ENCODE data around the gene PCDHA10. TPM values are rescaled to one million over a fixed set of nuclear protein-coding genes. Genes with fewer than 3 reads are reported as not detected.

The PCDHA10 gene
- total and polyA plus RNA-seq, 2 experiments from 2014 or later: 0.11 to 0.26 TPM

- H3K4me1 ChIP-seq (ENCODE audit: insufficient read depth): no peaks in the 10 kb centered on the region
- in situ Hi-C loops (cut with MboI): no loop called here
- H2AFZ ChIP-seq: no peak overlapping the region
- H3K4me2 ChIP-seq (ENCODE audit: unreplicated experiment): no peak overlapping the region
- no peak overlapping the region for H3K9ac ChIP-seq
- H3K27me3 ChIP-seq (replicated peaks; ENCODE audit: insufficient read depth): no peaks in the 10 kb centered on the region
- H4K20me1 ChIP-seq (ENCODE audit: insufficient read depth): no peaks in the 10 kb centered on the region
- H3K4me3 ChIP-seq: no peak overlapping the region
- H3F3A ChIP-seq (ENCODE audit: insufficient read depth): no peaks in the 10 kb centered on the region
- TF ChIP-seq EZH2phosphoT487 (IDR thresholded peaks at IDR 0.05; ENCODE audit: insufficient read depth, low read depth): no peak
- TF ChIP-seq EZH2 (IDR thresholded peaks at IDR 0.05; ENCODE audit: insufficient read depth, poor library complexity, severe bottlenecking): no peak
- no peaks in the 10 kb centered on the region for H3K36me3 ChIP-seq (ENCODE audit: low read depth)
- no peak overlapping the region for H3K27ac ChIP-seq
- 46 to 52% methylated on average over 34 to 37 of the region's 37 CpGs for WGBS, 2 experiments (ENCODE audit: low coverage in 1 of 2, low lambda C conversion rate in 2 of 2, missing lambda C conversion rate in 2 of 2)
- no peaks in the 10 kb centered on the region for H3K9me2 ChIP-seq (ENCODE audit: insufficient read depth)
- H3K79me2 ChIP-seq (ENCODE audit: insufficient read depth): no peaks in the 10 kb centered on the region
- no peak for DNase-seq
- no peaks in the 10 kb centered on the region for H3K9me3 ChIP-seq (ENCODE audit: low read depth)
These were observed 21.5 kb downstream of the PCDHA10 start for GRCh38 chr5:140877262-140877581.

- Histone ChIP-seq H3K27me3 (replicated peaks; ENCODE audit: insufficient read depth) (no peaks in the 10 kb centered on the region), H3K4me1 (ENCODE audit: insufficient read depth) (no peaks in the 10 kb centered on the region), H2AFZ (0 out of 2 replicates have a peak within 1 kb of the TSS, but pooled peaks have one; percentile 38), H3K27ac (no peak within 1 kb of the TSS), H3K79me2 (ENCODE audit: insufficient read depth) (no peaks in the 10 kb centered on the region), H3K9me3 (ENCODE audit: low read depth) (no peaks in the 10 kb centered on the region), H3K4me2 (ENCODE audit: unreplicated experiment) (no peak within 1 kb of the TSS), H4K20me1 (ENCODE audit: insufficient read depth) (no peaks in the 10 kb centered on the region), H3K9ac (no peak within 1 kb of the TSS), H3K4me3 (no peak within 1 kb of the TSS), H3K9me2 (ENCODE audit: insufficient read depth) (no peaks in the 10 kb centered on the region), H3K36me3 (ENCODE audit: low read depth) (no peaks in the 10 kb centered on the region), H3F3A (ENCODE audit: insufficient read depth) (no peaks in the 10 kb centered on the region)
- 5 to 9% methylated on average over 35 of the region's 35 CpGs for WGBS, 2 experiments (ENCODE audit: low coverage in 1 of 2, low lambda C conversion rate in 2 of 2, missing lambda C conversion rate in 2 of 2)
- TF ChIP-seq EZH2phosphoT487 (IDR thresholded peaks at IDR 0.05; ENCODE audit: insufficient read depth, low read depth): no peak
- no peak for TF ChIP-seq EZH2 (IDR thresholded peaks at IDR 0.05; ENCODE audit: insufficient read depth, poor library complexity, severe bottlenecking)
- in situ Hi-C loops (cut with MboI): no loop called here
- peak; percentile 44 for DNase-seq
These were observed 26.3 kb downstream of the PCDHA10 start, which contains the start of gene PCDHA13 for GRCh38 chr5:140881889-140882590. Gene PCDHA13, plus strand, starts transcription at chr5:140882124. Its CDS starts 145 bp downstream, at chr5:140882269.

- WGBS, 2 experiments (ENCODE audit: low coverage in 1 of 2, low lambda C conversion rate in 2 of 2, missing lambda C conversion rate in 2 of 2): 19 to 20% methylated on average over 12 of the region's 12 CpGs
- Histone ChIP-seq H3K4me3 (no peak overlapping the region), H3K27me3 (replicated peaks; ENCODE audit: insufficient read depth) (no peaks in the 10 kb centered on the region), H3K79me2 (ENCODE audit: insufficient read depth) (no peaks in the 10 kb centered on the region), H3K27ac (no peak overlapping the region), H3K4me1 (ENCODE audit: insufficient read depth) (no peaks in the 10 kb centered on the region), H2AFZ (no peak overlapping the region), H3F3A (ENCODE audit: insufficient read depth) (no peaks in the 10 kb centered on the region), H4K20me1 (ENCODE audit: insufficient read depth) (no peaks in the 10 kb centered on the region), H3K9me2 (ENCODE audit: insufficient read depth) (no peaks in the 10 kb centered on the region), H3K9me3 (ENCODE audit: low read depth) (no peaks in the 10 kb centered on the region), H3K36me3 (ENCODE audit: low read depth) (no peaks in the 10 kb centered on the region), H3K4me2 (ENCODE audit: unreplicated experiment) (no peak overlapping the region), H3K9ac (no peak overlapping the region)
- TF ChIP-seq EZH2 (IDR thresholded peaks at IDR 0.05; ENCODE audit: insufficient read depth, poor library complexity, severe bottlenecking) (no peak), EZH2phosphoT487 (IDR thresholded peaks at IDR 0.05; ENCODE audit: insufficient read depth, low read depth) (no peak)
- in situ Hi-C loops (cut with MboI): no loop called here
- no peak for DNase-seq
These were observed 26.8 kb downstream of the PCDHA10 start for GRCh38 chr5:140882591-140882899.

- Histone ChIP-seq H3K79me2 (ENCODE audit: insufficient read depth) (no peaks in the 10 kb centered on the region), H4K20me1 (ENCODE audit: insufficient read depth) (no peaks in the 10 kb centered on the region), H3K36me3 (ENCODE audit: low read depth) (no peaks in the 10 kb centered on the region), H3K27ac (no peak overlapping the region), H3K4me3 (no peak overlapping the region), H2AFZ (no peak overlapping the region), H3K4me2 (ENCODE audit: unreplicated experiment) (no peak overlapping the region), H3F3A (ENCODE audit: insufficient read depth) (no peaks in the 10 kb centered on the region), H3K27me3 (replicated peaks; ENCODE audit: insufficient read depth) (no peaks in the 10 kb centered on the region), H3K9me3 (ENCODE audit: low read depth) (no peaks in the 10 kb centered on the region), H3K4me1 (ENCODE audit: insufficient read depth) (no peaks in the 10 kb centered on the region), H3K9me2 (ENCODE audit: insufficient read depth) (no peaks in the 10 kb centered on the region), H3K9ac (no peak overlapping the region)
- in situ Hi-C loops (cut with MboI): no loop called here
- DNase-seq: no peak
- WGBS, 2 experiments (ENCODE audit: low coverage in 1 of 2, low lambda C conversion rate in 2 of 2, missing lambda C conversion rate in 2 of 2): 40 to 41% methylated on average over 33 to 37 of the region's 41 CpGs
- TF ChIP-seq EZH2phosphoT487 (IDR thresholded peaks at IDR 0.05; ENCODE audit: insufficient read depth, low read depth) (no peak), EZH2 (IDR thresholded peaks at IDR 0.05; ENCODE audit: insufficient read depth, poor library complexity, severe bottlenecking) (no peak)
These were observed 27.7 kb downstream of the PCDHA10 start for GRCh38 chr5:140883373-140883772.
